HepG2 (cell line): ENCODE data around the gene LRRC25. TPM values are rescaled to one million over a fixed set of nuclear protein-coding genes. Genes with fewer than 3 reads are reported as not detected.

Source experiments
- ATRX ChIP-seq: sonication (generic); formaldehyde crosslinking; IDR thresholded peaks from 2 replicates; pipeline ENCODE4 v1.4.0; 2020; ENCODE audit warnings: missing genetic modification reagents, borderline replicate concordance
- FOXO4 ChIP-seq: sonication (generic); formaldehyde crosslinking; conservative IDR thresholded peaks from 2 replicates; pipeline ENCODE4 v1.8.1; 2023; ENCODE audit warnings: missing genetic modification reagents
- HIVEP1 ChIP-seq: sonication (generic); formaldehyde crosslinking; IDR thresholded peaks from 2 replicates; pipeline ENCODE4 v1.4.0; 2020; ENCODE audit warnings: mild to moderate bottlenecking, missing genetic modification reagents
- PCBP2 ChIP-seq: fragments of 200-400 bp; formaldehyde crosslinking; optimal IDR thresholded peaks from 2 replicates; pipeline ENCODE3; 2018; ENCODE audit warnings: low read length, low read depth; ENCODE audit not compliant: poor library complexity, severe bottlenecking
- RFX5 ChIP-seq: IDR thresholded peaks from 2 replicates; pipeline ENCODE4 v1.6.1; 2011; ENCODE audit warnings: low read depth, low read length, improper control_type of control experiment
- SIX1 ChIP-seq: sonication (generic); formaldehyde crosslinking; IDR thresholded peaks from 2 replicates; pipeline ENCODE4 v1.4.0; 2020; ENCODE audit warnings: missing genetic modification reagents, borderline replicate concordance
- SNAPC4 ChIP-seq: sonication (generic); formaldehyde crosslinking; IDR thresholded peaks from 2 replicates; pipeline ENCODE4 v1.4.0; 2020; ENCODE audit warnings: mild to moderate bottlenecking, missing genetic modification reagents
- SRY ChIP-seq: sonication (generic); formaldehyde crosslinking; IDR thresholded peaks from 2 replicates; pipeline ENCODE4 v1.8.0; 2022; ENCODE audit warnings: mild to moderate bottlenecking, missing genetic modification reagents
- SSRP1 ChIP-seq: IDR thresholded peaks from 2 replicates; pipeline ENCODE4 v1.6.1; 2016; ENCODE audit warnings: control low read depth
- TFAP4 ChIP-seq: sonication (generic); IDR thresholded peaks from 2 replicates; pipeline ENCODE4 v1.6.1; 2016; ENCODE audit warnings: low read depth, borderline replicate concordance
- TRIM24 ChIP-seq: sonication (generic); formaldehyde crosslinking; IDR thresholded peaks from 2 replicates; pipeline ENCODE4 v1.8.0; 2022; ENCODE audit warnings: mild to moderate bottlenecking, missing genetic modification reagents
- ZFP37 ChIP-seq: sonication (generic); formaldehyde crosslinking; IDR thresholded peaks from 2 replicates; pipeline ENCODE4 v1.4.0; 2020; ENCODE audit warnings: missing genetic modification reagents, borderline replicate concordance
- ZNF281 ChIP-seq: sonication (generic); formaldehyde crosslinking; IDR thresholded peaks from 2 replicates; pipeline ENCODE4 v1.4.0; 2020; ENCODE audit warnings: missing genetic modification reagents, borderline replicate concordance
- polyA plus RNA-seq, 8 experiments: library from polyadenylated mRNA; depleted of rRNA in 3 of 8; stranded (reverse) in 7 of 8; unstranded in 1 of 8; fragments of >200 nt; fragmentation: Illumina TruSeq in 4 of 8; extraction: Trizol in 4 of 8; gene quantifications; 2 replicates each; pipeline versions ENCODE4 v1.2.1 to v1.2.3, GENCODE V29; 2011 to 2016; ENCODE audit warnings: low read depth in 4 of 8, missing spikeins in 1 of 8, mixed read lengths in 1 of 8; ENCODE audit not compliant: insufficient read depth in 1 of 8
- total RNA-seq, 5 experiments: library from RNA; depleted of rRNA; stranded (reverse); fragments of >200 nt; fragmentation: Illumina TruSeq; extraction: Trizol; gene quantifications; 2 replicates each; pipeline ENCODE4 v1.2.3, GENCODE V29; 2016; ENCODE audit warnings: low read depth in 1 of 5
- TF ChIP-seq, protein P1 (sequence below): sonication (generic); formaldehyde crosslinking; IDR thresholded peaks from 2 replicates; pipeline ENCODE4 v1.4.0; 2020; ENCODE audit warnings: mild to moderate bottlenecking, missing genetic modification reagents
- TF ChIP-seq, protein P2 (sequence below): IDR thresholded peaks from 2 replicates; pipeline ENCODE4 v1.6.1; 2016; ENCODE audit warnings: missing genetic modification reagents, missing compliant biosample characterization

The LRRC25 gene
- total and polyA plus RNA-seq, 2 of the 13 experiments (the other 11 are each of a cell fraction or from before 2014, with no cell fraction given): 0.13 to 0.53 TPM

GRCh38 chr19:18379803-18380747 lies 17.3 kb downstream of the LRRC25 start (continued):
- TF ChIP-seq FOXO4 (CRISPR knock-in tag): no peak
- peak; percentile 57; the same call in 1 of the 2 replicates for TF ChIP-seq TRIM24
- TF ChIP-seq RFX5: no peak
- TF ChIP-seq, protein P1, sequence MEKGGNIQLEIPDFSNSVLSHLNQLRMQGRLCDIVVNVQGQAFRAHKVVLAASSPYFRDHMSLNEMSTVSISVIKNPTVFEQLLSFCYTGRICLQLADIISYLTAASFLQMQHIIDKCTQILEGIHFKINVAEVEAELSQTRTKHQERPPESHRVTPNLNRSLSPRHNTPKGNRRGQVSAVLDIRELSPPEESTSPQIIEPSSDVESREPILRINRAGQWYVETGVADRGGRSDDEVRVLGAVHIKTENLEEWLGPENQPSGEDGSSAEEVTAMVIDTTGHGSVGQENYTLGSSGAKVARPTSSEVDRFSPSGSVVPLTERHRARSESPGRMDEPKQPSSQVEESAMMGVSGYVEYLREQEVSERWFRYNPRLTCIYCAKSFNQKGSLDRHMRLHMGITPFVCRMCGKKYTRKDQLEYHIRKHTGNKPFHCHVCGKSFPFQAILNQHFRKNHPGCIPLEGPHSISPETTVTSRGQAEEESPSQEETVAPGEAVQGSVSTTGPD (CRISPR knock-in tag): peak; percentile 91
- peak; percentile 91 for TF ChIP-seq TFAP4
- TF ChIP-seq SNAPC4 (CRISPR knock-in tag): peak; percentile 71; the same call in 1 of the 2 replicates
- TF ChIP-seq SIX1 (CRISPR knock-in tag): peak; percentile 85
- TF ChIP-seq PCBP2: no peak
- 0 out of 2 replicates have a peak, but pooled peaks have one; percentile 37 for TF ChIP-seq ZFP37 (CRISPR knock-in tag)
- TF ChIP-seq, protein P2, sequence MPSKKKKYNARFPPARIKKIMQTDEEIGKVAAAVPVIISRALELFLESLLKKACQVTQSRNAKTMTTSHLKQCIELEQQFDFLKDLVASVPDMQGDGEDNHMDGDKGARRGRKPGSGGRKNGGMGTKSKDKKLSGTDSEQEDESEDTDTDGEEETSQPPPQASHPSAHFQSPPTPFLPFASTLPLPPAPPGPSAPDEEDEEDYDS (CRISPR knock-in tag): peak; percentile 71
- TF ChIP-seq SSRP1 (CRISPR knock-in tag): 0 out of 2 replicates have a peak, but pooled peaks have one; percentile 31
- TF ChIP-seq HIVEP1 (CRISPR knock-in tag): peak; percentile 88
- TF ChIP-seq ATRX (CRISPR knock-in tag): no peak
- peak; percentile 70; the same call in 1 of the 2 replicates for TF ChIP-seq ZNF281 (CRISPR knock-in tag)
- TF ChIP-seq SRY (CRISPR knock-in tag): peak; percentile 85; the same call in 1 of the 2 replicates
